SK-N-SH treated with all-trans-retinoic acid at 6 μM for 48 hours (cell line): Measurements from ENCODE around the gene MED31.

Source experiments
- ATAC-seq: fragments of 200-7000 bp; cut with Tn5 transposase; 3 replicates; pipeline ENCODE4 v1.9.1; 2020; ENCODE audit warnings: mild to moderate bottlenecking, moderate library complexity
- ARNTL ChIP-seq: fragments of 450-650 bp; formaldehyde crosslinking; IDR thresholded peaks from 2 replicates; pipeline ENCODE4 v1.5.0; 2020; ENCODE audit warnings: low read depth, mild to moderate bottlenecking, moderate library complexity, borderline replicate concordance
- BACH2 ChIP-seq: fragments of 250-450 bp; sonication (Bioruptor Pico); IDR thresholded peaks from 2 replicates; pipeline ENCODE4 v1.9.0; 2021; ENCODE audit warnings: mild to moderate bottlenecking, borderline replicate concordance
- CSDC2 ChIP-seq: fragments of 250-450 bp; sonication (Bioruptor Pico); IDR thresholded peaks from 2 replicates; pipeline ENCODE4 v1.5.0; 2020; ENCODE audit warnings: mild to moderate bottlenecking, moderate library complexity
- GLIS3 ChIP-seq: fragments of 250-450 bp; sonication (Bioruptor Pico); IDR thresholded peaks from 2 replicates; pipeline ENCODE4 v1.5.0; 2020; ENCODE audit warnings: mild to moderate bottlenecking, moderate library complexity
- ISL1 ChIP-seq: fragments of 250-450 bp; sonication (Bioruptor Pico); IDR thresholded peaks from 2 replicates; pipeline ENCODE4 v2.1.2; 2022; ENCODE audit warnings: mild to moderate bottlenecking, moderate library complexity
- OSR1 ChIP-seq: fragments of 250-450 bp; sonication (Bioruptor Pico); IDR thresholded peaks from 2 replicates; pipeline ENCODE4 v1.8.0; 2022; ENCODE audit warnings: moderate library complexity, mild to moderate bottlenecking, inconsistent platforms
- PATZ1 ChIP-seq: fragments of 250-450 bp; sonication (Bioruptor Pico); IDR thresholded peaks from 2 replicates; pipeline ENCODE4 v1.8.0; 2020; ENCODE audit warnings: mild to moderate bottlenecking, moderate library complexity, borderline replicate concordance
- PPARA ChIP-seq: fragments of 250-450 bp; sonication (Bioruptor Pico); IDR thresholded peaks from 2 replicates; pipeline ENCODE4 v1.5.0; 2020; ENCODE audit warnings: mild to moderate bottlenecking, borderline replicate concordance
- RARB ChIP-seq: fragments of 250-450 bp; sonication (Bioruptor Pico); IDR thresholded peaks from 2 replicates; pipeline ENCODE4 v1.8.0; 2021; ENCODE audit warnings: mild to moderate bottlenecking, moderate library complexity
- TCF4 ChIP-seq: fragments of 250-450 bp; sonication (Bioruptor Pico); IDR thresholded peaks from 2 replicates; pipeline ENCODE4 v1.8.0; 2021; ENCODE audit warnings: mild to moderate bottlenecking, moderate library complexity, borderline replicate concordance
- TOX ChIP-seq: fragments of 250-450 bp; sonication (Bioruptor Pico); IDR thresholded peaks from 2 replicates; pipeline ENCODE4 v1.8.0; 2021; ENCODE audit warnings: mild to moderate bottlenecking, moderate library complexity, borderline replicate concordance
- ZC3H10 ChIP-seq: fragments of 250-450 bp; sonication (Bioruptor Pico); IDR thresholded peaks from 2 replicates; pipeline ENCODE4 v1.5.1; 2021; ENCODE audit warnings: mild to moderate bottlenecking, moderate library complexity
- ZFP3 ChIP-seq: fragments of 250-450 bp; sonication (Bioruptor Pico); IDR thresholded peaks from 2 replicates; pipeline ENCODE4 v1.5.0; 2020; ENCODE audit warnings: mild to moderate bottlenecking, moderate library complexity
- ZFP30 ChIP-seq: fragments of 450-650 bp; formaldehyde crosslinking; IDR thresholded peaks from 2 replicates; pipeline ENCODE4 v1.5.0; 2022; ENCODE audit warnings: mild to moderate bottlenecking, moderate library complexity
- ZNF565 ChIP-seq: fragments of 450-650 bp; formaldehyde crosslinking; conservative IDR thresholded peaks from 2 replicates; pipeline ENCODE4 v1.5.0; 2020; ENCODE audit warnings: low read depth, mild to moderate bottlenecking, moderate library complexity
- ZNF8 ChIP-seq: fragments of 450-650 bp; formaldehyde crosslinking; IDR thresholded peaks from 2 replicates; pipeline ENCODE4 v1.5.0; 2020; ENCODE audit warnings: mild to moderate bottlenecking, moderate library complexity
- TF ChIP-seq, protein P1 (sequence below): fragments of 250-450 bp; sonication (Bioruptor Pico); IDR thresholded peaks from 2 replicates; pipeline ENCODE4 v1.8.0; 2021; ENCODE audit warnings: low read depth, mild to moderate bottlenecking, moderate library complexity, borderline replicate concordance
- TF ChIP-seq, protein P2 (sequence below): fragments of 250-450 bp; sonication (Bioruptor Pico); IDR thresholded peaks from 2 replicates; pipeline ENCODE4 v1.5.1; 2020; ENCODE audit warnings: low read depth, mild to moderate bottlenecking, moderate library complexity
- TF ChIP-seq, protein P3 (sequence below): fragments of 250-450 bp; sonication (Bioruptor Pico); IDR thresholded peaks from 2 replicates; pipeline ENCODE4 v1.5.1; 2021; ENCODE audit warnings: mild to moderate bottlenecking, moderate library complexity
- TF ChIP-seq, protein P4 (sequence below): fragments of 250-450 bp; sonication (Bioruptor Pico); IDR thresholded peaks from 2 replicates; pipeline ENCODE4 v1.5.0; 2020; ENCODE audit warnings: mild to moderate bottlenecking, moderate library complexity

MED31 gene

GRCh38 chr17:6651919-6652452, 581 bp upstream of the MED31 start (continued):
- TF ChIP-seq ZFP3 (CRISPR knock-in tag) (no peak), GLIS3 (CRISPR knock-in tag) (no peak), PPARA (CRISPR knock-in tag) (no peak), RARB (CRISPR knock-in tag) (no peak), BACH2 (CRISPR knock-in tag) (no peak)
- TF ChIP-seq, protein P1, sequence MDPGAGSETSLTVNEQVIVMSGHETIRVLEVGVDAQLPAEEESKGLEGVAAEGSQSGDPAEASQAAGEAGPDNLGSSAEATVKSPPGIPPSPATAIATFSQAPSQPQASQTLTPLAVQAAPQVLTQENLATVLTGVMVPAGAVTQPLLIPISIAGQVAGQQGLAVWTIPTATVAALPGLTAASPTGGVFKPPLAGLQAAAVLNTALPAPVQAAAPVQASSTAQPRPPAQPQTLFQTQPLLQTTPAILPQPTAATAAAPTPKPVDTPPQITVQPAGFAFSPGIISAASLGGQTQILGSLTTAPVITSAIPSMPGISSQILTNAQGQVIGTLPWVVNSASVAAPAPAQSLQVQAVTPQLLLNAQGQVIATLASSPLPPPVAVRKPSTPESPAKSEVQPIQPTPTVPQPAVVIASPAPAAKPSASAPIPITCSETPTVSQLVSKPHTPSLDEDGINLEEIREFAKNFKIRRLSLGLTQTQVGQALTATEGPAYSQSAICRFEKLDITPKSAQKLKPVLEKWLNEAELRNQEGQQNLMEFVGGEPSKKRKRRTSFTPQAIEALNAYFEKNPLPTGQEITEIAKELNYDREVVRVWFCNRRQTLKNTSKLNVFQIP (CRISPR knock-in tag) = no peak
- TF ChIP-seq, all 23 proteins: peak for 0

GRCh38 chr17:6648181-6648580, 3.2 kb downstream of the MED31 start:
- no peak for ATAC-seq
- no peak for TF ChIP-seq ZC3H10 (CRISPR knock-in tag)
- no peak for TF ChIP-seq TOX
- TF ChIP-seq ZNF565 (CRISPR knock-in tag) = no peak
- TF ChIP-seq, protein P2, sequence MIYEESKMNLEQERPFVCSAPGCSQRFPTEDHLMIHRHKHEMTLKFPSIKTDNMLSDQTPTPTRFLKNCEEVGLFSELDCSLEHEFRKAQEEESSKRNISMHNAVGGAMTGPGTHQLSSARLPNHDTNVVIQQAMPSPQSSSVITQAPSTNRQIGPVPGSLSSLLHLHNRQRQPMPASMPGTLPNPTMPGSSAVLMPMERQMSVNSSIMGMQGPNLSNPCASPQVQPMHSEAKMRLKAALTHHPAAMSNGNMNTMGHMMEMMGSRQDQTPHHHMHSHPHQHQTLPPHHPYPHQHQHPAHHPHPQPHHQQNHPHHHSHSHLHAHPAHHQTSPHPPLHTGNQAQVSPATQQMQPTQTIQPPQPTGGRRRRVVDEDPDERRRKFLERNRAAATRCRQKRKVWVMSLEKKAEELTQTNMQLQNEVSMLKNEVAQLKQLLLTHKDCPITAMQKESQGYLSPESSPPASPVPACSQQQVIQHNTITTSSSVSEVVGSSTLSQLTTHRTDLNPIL (CRISPR knock-in tag) = no peak
- TF ChIP-seq CSDC2 = no peak
- TF ChIP-seq ISL1 (CRISPR knock-in tag) = no peak
- TF ChIP-seq, protein P3, sequence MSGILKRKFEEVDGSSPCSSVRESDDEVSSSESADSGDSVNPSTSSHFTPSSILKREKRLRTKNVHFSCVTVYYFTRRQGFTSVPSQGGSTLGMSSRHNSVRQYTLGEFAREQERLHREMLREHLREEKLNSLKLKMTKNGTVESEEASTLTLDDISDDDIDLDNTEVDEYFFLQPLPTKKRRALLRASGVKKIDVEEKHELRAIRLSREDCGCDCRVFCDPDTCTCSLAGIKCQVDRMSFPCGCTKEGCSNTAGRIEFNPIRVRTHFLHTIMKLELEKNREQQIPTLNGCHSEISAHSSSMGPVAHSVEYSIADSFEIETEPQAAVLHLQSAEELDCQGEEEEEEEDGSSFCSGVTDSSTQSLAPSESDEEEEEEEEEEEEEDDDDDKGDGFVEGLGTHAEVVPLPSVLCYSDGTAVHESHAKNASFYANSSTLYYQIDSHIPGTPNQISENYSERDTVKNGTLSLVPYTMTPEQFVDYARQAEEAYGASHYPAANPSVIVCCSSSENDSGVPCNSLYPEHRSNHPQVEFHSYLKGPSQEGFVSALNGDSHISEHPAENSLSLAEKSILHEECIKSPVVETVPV (CRISPR knock-in tag) = no peak
- TF ChIP-seq OSR1 = no peak

- no peak for ATAC-seq
- TF ChIP-seq ARNTL (CRISPR knock-in tag) = no peak
- no peak for TF ChIP-seq ZNF565 (CRISPR knock-in tag)
- no peak for TF ChIP-seq GLIS3 (CRISPR knock-in tag)
- TF ChIP-seq PATZ1 (CRISPR knock-in tag) = no peak
- TF ChIP-seq TOX = no peak
- no peak for TF ChIP-seq ZC3H10 (CRISPR knock-in tag)
- no peak for TF ChIP-seq ZFP30 (CRISPR knock-in tag)
- no peak for TF ChIP-seq ISL1 (CRISPR knock-in tag)
- no peak for TF ChIP-seq CSDC2
- TF ChIP-seq OSR1 = no peak
- TF ChIP-seq, protein P2 (CRISPR knock-in tag) = no peak
- TF ChIP-seq BACH2 (CRISPR knock-in tag) = no peak
- no peak for TF ChIP-seq PPARA (CRISPR knock-in tag)
- TF ChIP-seq, protein P4, sequence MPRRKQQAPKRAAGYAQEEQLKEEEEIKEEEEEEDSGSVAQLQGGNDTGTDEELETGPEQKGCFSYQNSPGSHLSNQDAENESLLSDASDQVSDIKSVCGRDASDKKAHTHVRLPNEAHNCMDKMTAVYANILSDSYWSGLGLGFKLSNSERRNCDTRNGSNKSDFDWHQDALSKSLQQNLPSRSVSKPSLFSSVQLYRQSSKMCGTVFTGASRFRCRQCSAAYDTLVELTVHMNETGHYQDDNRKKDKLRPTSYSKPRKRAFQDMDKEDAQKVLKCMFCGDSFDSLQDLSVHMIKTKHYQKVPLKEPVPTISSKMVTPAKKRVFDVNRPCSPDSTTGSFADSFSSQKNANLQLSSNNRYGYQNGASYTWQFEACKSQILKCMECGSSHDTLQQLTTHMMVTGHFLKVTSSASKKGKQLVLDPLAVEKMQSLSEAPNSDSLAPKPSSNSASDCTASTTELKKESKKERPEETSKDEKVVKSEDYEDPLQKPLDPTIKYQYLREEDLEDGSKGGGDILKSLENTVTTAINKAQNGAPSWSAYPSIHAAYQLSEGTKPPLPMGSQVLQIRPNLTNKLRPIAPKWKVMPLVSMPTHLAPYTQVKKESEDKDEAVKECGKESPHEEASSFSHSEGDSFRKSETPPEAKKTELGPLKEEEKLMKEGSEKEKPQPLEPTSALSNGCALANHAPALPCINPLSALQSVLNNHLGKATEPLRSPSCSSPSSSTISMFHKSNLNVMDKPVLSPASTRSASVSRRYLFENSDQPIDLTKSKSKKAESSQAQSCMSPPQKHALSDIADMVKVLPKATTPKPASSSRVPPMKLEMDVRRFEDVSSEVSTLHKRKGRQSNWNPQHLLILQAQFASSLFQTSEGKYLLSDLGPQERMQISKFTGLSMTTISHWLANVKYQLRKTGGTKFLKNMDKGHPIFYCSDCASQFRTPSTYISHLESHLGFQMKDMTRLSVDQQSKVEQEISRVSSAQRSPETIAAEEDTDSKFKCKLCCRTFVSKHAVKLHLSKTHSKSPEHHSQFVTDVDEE (CRISPR knock-in tag) = no peak
- no peak for TF ChIP-seq TCF4 (CRISPR knock-in tag)
- no peak for TF ChIP-seq ZNF8 (CRISPR knock-in tag)
These were observed 7.8 kb downstream of the MED31 start for GRCh38 chr17:6643451-6644125.
